Transverse colon (tissue), 3 donors: ENCODE data around the gene TPM1.

Experiments used
- POLR2A ChIP-seq: fragments of 450-650 bp; IDR thresholded peaks from one replicate; pipeline ENCODE4 v1.6.1; 2016; ENCODE audit warnings: antibody characterized with exemption, mild to moderate bottlenecking, moderate library complexity
- TF ChIP-seq, protein P1 (sequence below), 5 experiments: fragments of 200-600 bp in 3 of 5; fragments of 450-650 bp in 2 of 5; sonication (generic) in 3 of 5; IDR thresholded peaks; 1 replicate in 2 of 5; 2 replicates in 3 of 5; pipeline ENCODE4 v1.5.1; 2016 to 2017; ENCODE audit warnings: antibody characterized with exemption in 5 of 5, inconsistent platforms in 3 of 5, mild to moderate bottlenecking in 2 of 5, moderate library complexity in 1 of 5

DNA sequence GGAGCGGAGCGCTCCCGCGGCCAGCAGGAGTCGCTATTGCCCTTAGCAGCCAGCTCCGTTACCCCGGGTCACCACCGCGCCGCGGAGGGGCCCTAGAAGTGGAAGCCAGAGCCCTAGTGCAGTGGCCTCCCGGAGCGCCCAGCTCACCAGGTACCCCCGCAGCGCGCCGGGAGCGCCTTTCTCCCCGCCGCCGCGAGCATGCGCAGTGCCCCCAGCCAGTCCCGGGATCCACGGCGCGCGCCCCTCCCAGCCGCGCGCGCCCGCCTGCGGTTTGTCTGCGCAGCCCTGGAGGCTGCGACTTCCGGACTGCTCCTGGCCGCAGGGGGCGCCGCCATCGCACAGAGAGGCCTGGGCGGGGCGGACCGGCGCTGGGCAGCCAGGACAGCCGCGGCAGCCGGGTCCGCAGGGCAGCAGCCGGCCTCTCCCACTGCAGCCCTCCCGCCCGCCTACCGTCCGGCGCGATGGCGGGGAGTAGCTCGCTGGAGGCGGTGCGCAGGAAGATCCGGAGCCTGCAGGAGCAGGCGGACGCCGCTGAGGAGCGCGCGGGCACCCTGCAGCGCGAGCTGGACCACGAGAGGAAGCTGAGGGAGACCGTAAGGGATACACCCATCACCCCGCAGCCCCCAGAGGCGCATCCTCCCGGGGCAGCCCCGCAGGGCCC lies 5.7 kb downstream of the TPM1 start:
- TF ChIP-seq, protein P1, sequence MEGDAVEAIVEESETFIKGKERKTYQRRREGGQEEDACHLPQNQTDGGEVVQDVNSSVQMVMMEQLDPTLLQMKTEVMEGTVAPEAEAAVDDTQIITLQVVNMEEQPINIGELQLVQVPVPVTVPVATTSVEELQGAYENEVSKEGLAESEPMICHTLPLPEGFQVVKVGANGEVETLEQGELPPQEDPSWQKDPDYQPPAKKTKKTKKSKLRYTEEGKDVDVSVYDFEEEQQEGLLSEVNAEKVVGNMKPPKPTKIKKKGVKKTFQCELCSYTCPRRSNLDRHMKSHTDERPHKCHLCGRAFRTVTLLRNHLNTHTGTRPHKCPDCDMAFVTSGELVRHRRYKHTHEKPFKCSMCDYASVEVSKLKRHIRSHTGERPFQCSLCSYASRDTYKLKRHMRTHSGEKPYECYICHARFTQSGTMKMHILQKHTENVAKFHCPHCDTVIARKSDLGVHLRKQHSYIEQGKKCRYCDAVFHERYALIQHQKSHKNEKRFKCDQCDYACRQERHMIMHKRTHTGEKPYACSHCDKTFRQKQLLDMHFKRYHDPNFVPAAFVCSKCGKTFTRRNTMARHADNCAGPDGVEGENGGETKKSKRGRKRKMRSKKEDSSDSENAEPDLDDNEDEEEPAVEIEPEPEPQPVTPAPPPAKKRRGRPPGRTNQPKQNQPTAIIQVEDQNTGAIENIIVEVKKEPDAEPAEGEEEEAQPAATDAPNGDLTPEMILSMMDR (IDR thresholded peaks at IDR 0.05): peak; percentile 91 to 99 (median 96)
- peak; percentile 80 for TF ChIP-seq POLR2A
